Suprapubic skin (tissue), 4 donors: Measurements from ENCODE around the gene CLEC12A.

Experiments used
- CTCF ChIP-seq, 2 donors: fragments of 200-600 bp in 1 of 2; fragments of 450-650 bp in 1 of 2; sonication (generic) in 1 of 2; IDR thresholded peaks; one replicate each; pipeline ENCODE4 v1.5.1; 2016 to 2019; ENCODE audit warnings: antibody characterized with exemption in 2 of 2, mild to moderate bottlenecking in 1 of 2, moderate library complexity in 1 of 2
- EP300 ChIP-seq: sonication (generic); formaldehyde crosslinking; IDR thresholded peaks from one replicate; pipeline ENCODE4 v1.6.1; 2017; ENCODE audit warnings: antibody characterized with exemption
- POLR2A ChIP-seq, 2 donors: fragments of 450-650 bp; IDR thresholded peaks; one replicate each; pipeline ENCODE4 v1.6.1; 2017; ENCODE audit warnings: antibody characterized with exemption in 2 of 2, mild to moderate bottlenecking in 2 of 2, moderate library complexity in 2 of 2
- POLR2AphosphoS5 ChIP-seq, 3 donors: sonication (generic); formaldehyde crosslinking; IDR thresholded peaks; one replicate each; pipeline ENCODE4 v1.6.1; 2017; ENCODE audit warnings: antibody characterized with exemption in 3 of 3

GRCh38 chr12:9941838-9942237, 29.4 kb upstream of the CLEC12A start:
- TF ChIP-seq CTCF (IDR thresholded peaks at IDR 0.05) (no peak), POLR2AphosphoS5 (IDR thresholded peaks at IDR 0.05) (no peak), POLR2A (IDR thresholded peaks at IDR 0.05) (no peak), EP300 (no peak)
